Neural cell (in vitro differentiated cells): ENCODE measurements around the gene B3GNT5. TPM values are rescaled to one million over a fixed set of nuclear protein-coding genes. Genes with fewer than 3 reads are reported as not detected.

Source experiments
- H2AFZ ChIP-seq: fragments of 200-600, 300-800 bp; sonication (generic), shearing (Covaris generic); 2 replicates; pipeline ENCODE4 v1.6.0; 2014; ENCODE audit warnings: low read depth, mild to moderate bottlenecking, antibody characterized with exemption, low read length, moderate library complexity
- H3F3A ChIP-seq: fragments of 200-600 bp; shearing (Covaris generic); 2 replicates; pipeline ENCODE4 v1.6.1; 2016; ENCODE audit warnings: mild to moderate bottlenecking, moderate library complexity, mixed read lengths, antibody characterized with exemption, low read length; ENCODE audit not compliant: insufficient read depth, poor library complexity, severe bottlenecking
- H3K27ac ChIP-seq: fragments of 200-600, 300-800 bp; sonication (generic), shearing (Covaris generic); 2 replicates; pipeline ENCODE4 v1.5.1; 2014; ENCODE audit warnings: mild to moderate bottlenecking, low read length, moderate library complexity
- H3K27me3 ChIP-seq: fragments of 300-800, 200-600 bp; sonication (generic), shearing (Covaris generic); 2 replicates; pipeline ENCODE4 v1.6.0; 2014; ENCODE audit warnings: mild to moderate bottlenecking, low read depth, low read length, moderate library complexity; ENCODE audit not compliant: insufficient read depth
- H3K36me3 ChIP-seq: fragments of 300-800, 200-600 bp; sonication (generic), shearing (Covaris generic); 2 replicates; pipeline ENCODE4 v1.5.1; 2014; ENCODE audit warnings: mild to moderate bottlenecking, antibody characterized with exemption, low read length, moderate library complexity; ENCODE audit not compliant: insufficient read depth
- H3K4me2 ChIP-seq: fragments of 300-800, 200-600 bp; sonication (generic), shearing (Covaris generic); 2 replicates; pipeline ENCODE4 v1.6.0; 2014; ENCODE audit warnings: mild to moderate bottlenecking, low read length
- H3K4me3 ChIP-seq: fragments of 300-800, 200-600 bp; sonication (generic), shearing (Covaris generic); 2 replicates; pipeline ENCODE4 v1.5.1; 2014; ENCODE audit warnings: mild to moderate bottlenecking, low read length, moderate library complexity
- H3K79me2 ChIP-seq: fragments of 200-600 bp; shearing (Covaris generic); replicated peaks from 2 replicates; pipeline ENCODE4 v1.6.0; 2014; ENCODE audit warnings: mild to moderate bottlenecking, low read length, moderate library complexity; ENCODE audit not compliant: insufficient read depth
- H3K9ac ChIP-seq: fragments of 300-800, 200-600 bp; sonication (generic), shearing (Covaris generic); 2 replicates; pipeline ENCODE4 v1.6.1; 2016; ENCODE audit warnings: mild to moderate bottlenecking, low read length, mixed read lengths
- H3K9me2 ChIP-seq: fragments of 200-600 bp; shearing (Covaris generic); 2 replicates; pipeline ENCODE4 v1.6.1; 2016; ENCODE audit warnings: mild to moderate bottlenecking, low read length, mixed read lengths; ENCODE audit not compliant: insufficient read depth
- H3K9me3 ChIP-seq: fragments of 200-600, 300-800 bp; sonication (generic), shearing (Covaris generic); 2 replicates; pipeline ENCODE4 v1.6.1; 2016; ENCODE audit warnings: mild to moderate bottlenecking, mixed run types, low read length, moderate library complexity, mixed read lengths
- H4K20me1 ChIP-seq: fragments of 200-600 bp; shearing (Covaris generic); 2 replicates; pipeline ENCODE4 v1.6.1; 2016; ENCODE audit warnings: mild to moderate bottlenecking, mixed run types; ENCODE audit not compliant: insufficient read depth
- CTCF ChIP-seq: fragments of 450-650 bp; IDR thresholded peaks from 2 replicates; pipeline ENCODE4 v1.5.1; 2014; ENCODE audit warnings: antibody characterized with exemption, mild to moderate bottlenecking, moderate library complexity; ENCODE audit not compliant: poor library complexity, severe bottlenecking
- EP300 ChIP-seq: fragments of 450-650 bp; conservative IDR thresholded peaks from 2 replicates; pipeline ENCODE4 v1.6.1; 2014; ENCODE audit warnings: antibody characterized with exemption, mild to moderate bottlenecking, moderate library complexity; ENCODE audit not compliant: poor library complexity, severe bottlenecking
- EZH2 ChIP-seq: fragments of 200-600, 300-800 bp; shearing (Covaris generic), sonication (generic); IDR thresholded peaks from 2 replicates; pipeline ENCODE4 v1.6.1; 2014; ENCODE audit warnings: antibody characterized with exemption, low read length, borderline replicate concordance, mild to moderate bottlenecking; ENCODE audit not compliant: insufficient read depth, poor library complexity, severe bottlenecking
- MXI1 ChIP-seq: fragments of 450-650 bp; conservative IDR thresholded peaks from 2 replicates; pipeline ENCODE4 v1.6.1; 2014; ENCODE audit warnings: antibody characterized with exemption, mild to moderate bottlenecking; ENCODE audit not compliant: poor library complexity, severe bottlenecking
- POLR2AphosphoS5 ChIP-seq: IDR thresholded peaks from 2 replicates; pipeline ENCODE4 v1.6.1; 2012
- RAD21 ChIP-seq: fragments of 450-650 bp; conservative IDR thresholded peaks from 2 replicates; pipeline ENCODE4 v1.6.1; 2014; ENCODE audit warnings: antibody characterized with exemption, mild to moderate bottlenecking, moderate library complexity
- REST ChIP-seq: IDR thresholded peaks from 2 replicates; pipeline ENCODE4 v1.6.1; 2012; ENCODE audit warnings: borderline replicate concordance
- SMC3 ChIP-seq: fragments of 450-650 bp; conservative IDR thresholded peaks from 2 replicates; pipeline ENCODE4 v1.6.1; 2014; ENCODE audit warnings: antibody characterized with exemption, mild to moderate bottlenecking, moderate library complexity; ENCODE audit not compliant: poor library complexity
- TAF1 ChIP-seq: IDR thresholded peaks from 2 replicates; pipeline ENCODE4 v1.6.1; 2012; ENCODE audit warnings: low read depth
- polyA plus RNA-seq: library from polyadenylated mRNA; depleted of rRNA; stranded (reverse); fragments of >200 nt; gene quantifications from 2 replicates; pipeline ENCODE4 v1.2.3, GENCODE V29; 2014

The B3GNT5 gene
- polyA plus RNA-seq, 1 donor from 2014 or later = 6.1 TPM

DNA sequence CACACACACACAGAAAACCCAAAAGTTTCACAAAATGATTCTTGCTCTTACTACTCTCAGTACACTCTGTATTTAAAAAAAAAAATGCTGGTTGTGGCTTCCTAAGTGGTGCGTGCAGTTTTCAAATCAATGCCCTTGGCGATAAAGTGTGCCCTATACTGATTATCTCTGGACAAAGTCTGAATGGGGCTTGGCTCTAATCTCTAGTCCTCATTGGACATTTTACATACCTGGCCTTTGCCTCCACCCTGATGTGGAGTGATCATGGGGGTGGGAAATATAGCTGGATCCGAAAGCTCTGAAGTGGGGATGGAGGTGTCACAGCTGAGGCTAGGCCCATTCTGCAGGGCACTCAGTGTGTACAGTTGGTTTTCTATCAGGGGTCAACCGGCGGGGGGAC, 14.1 kb downstream of the B3GNT5 start:
- Histone ChIP-seq H3F3A (no peaks in the 10 kb centered on the region), H3K9me3 (no peaks in the 10 kb centered on the region), H3K27me3 (no peaks in the 10 kb centered on the region), H3K4me3 (no peak overlapping the region), H2AFZ (no peak overlapping the region), H3K36me3 (peaks cover 12% of the 10 kb centered on the region), H3K79me2 (peaks cover 5% of the 10 kb centered on the region), H3K9ac (no peak overlapping the region), H3K9me2 (no peaks in the 10 kb centered on the region), H3K4me2 (no peak overlapping the region), H3K27ac (no peak overlapping the region), H4K20me1 (no peaks in the 10 kb centered on the region)
- no peak for TF ChIP-seq EP300
- TF ChIP-seq MXI1 = no peak
- no peak for TF ChIP-seq POLR2AphosphoS5
- TF ChIP-seq TAF1 = no peak
- no peak for TF ChIP-seq CTCF
- TF ChIP-seq SMC3 = no peak
- no peak for TF ChIP-seq RAD21
- TF ChIP-seq REST = no peak
- TF ChIP-seq EZH2 = no peak

DNA sequence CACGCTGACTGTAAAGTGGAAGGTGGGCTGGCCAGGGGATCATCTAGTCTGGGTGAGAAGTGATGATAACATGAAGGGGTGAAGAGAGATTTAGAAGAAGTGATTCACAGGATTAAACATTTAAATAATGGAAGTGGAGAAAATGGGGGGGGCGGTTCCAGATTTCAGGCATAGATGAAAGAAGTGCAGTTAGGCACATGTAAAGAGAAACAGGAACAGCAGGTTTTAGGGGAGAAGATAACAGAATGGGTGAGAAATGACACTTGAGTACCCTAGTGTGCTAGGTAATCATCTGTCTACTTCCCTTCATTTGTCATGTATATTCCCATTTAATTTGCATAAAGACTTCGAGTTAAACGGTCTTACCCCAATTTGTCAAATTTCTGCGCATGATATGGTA, 15.3 kb downstream of the B3GNT5 start:
- H3F3A ChIP-seq = no peaks in the 10 kb centered on the region
- H3K27ac ChIP-seq = no peak overlapping the region
- TF ChIP-seq SMC3 (no peak), RAD21 (no peak), REST (no peak), MXI1 (no peak), POLR2AphosphoS5 (no peak), EP300 (no peak), EZH2 (no peak)
- no peaks in the 10 kb centered on the region for H4K20me1 ChIP-seq
- H3K9me3 ChIP-seq = no peaks in the 10 kb centered on the region
- H3K79me2 ChIP-seq = peaks cover 4% of the 10 kb centered on the region
- H3K9ac ChIP-seq = no peak overlapping the region
- H3K36me3 ChIP-seq = peaks cover 12% of the 10 kb centered on the region
- H3K4me3 ChIP-seq = no peak overlapping the region
- no peaks in the 10 kb centered on the region for H3K27me3 ChIP-seq
- H3K9me2 ChIP-seq = no peaks in the 10 kb centered on the region
- no peak overlapping the region for H3K4me2 ChIP-seq
- no peak overlapping the region for H2AFZ ChIP-seq
